ENCODE data around the gene PDIA2. TPM values are rescaled to one million over a fixed set of nuclear protein-coding genes. Genes with fewer than 3 reads are reported as not detected.

Gene PDIA2
- total and polyA plus RNA-seq, 10 of the 15 experiments (the other 5 are each of a cell fraction or from before 2014, with no cell fraction given) = 0.11 to 0.36 TPM; not detected in 8

GRCh38 chr16:234468-235305 is 48.3 kb upstream of the PDIA2 start, which contains the start of gene FAM234A (continued):
- TF ChIP-seq CHD2 (IDR thresholded peaks at IDR 0.05; ENCODE audit: borderline replicate concordance, low read depth, low read length) (no peak), RCOR1 (conservative IDR thresholded peaks at IDR 0.05; ENCODE audit: low read depth, low read length) (no peak), SMARCA5 (IDR thresholded peaks at IDR 0.05) (peak; percentile 80), ZBTB11 (CRISPR knock-in tag; IDR thresholded peaks at IDR 0.05) (no peak), HDGF (IDR thresholded peaks at IDR 0.05) (peak; percentile 97), TARDBP (IDR thresholded peaks at IDR 0.05; ENCODE audit: borderline replicate concordance) (no peak), STAT3 (IDR thresholded peaks at IDR 0.05; ENCODE audit: low read depth, low read length) (no peak), NRF1 (conservative IDR thresholded peaks at IDR 0.05; ENCODE audit: low read depth, low read length) (peak; percentile 25; the same call in 1 of the 2 replicates), BCL11A (IDR thresholded peaks at IDR 0.05; ENCODE audit: low read depth, low read length) (0 out of 2 replicates have a peak, but pooled peaks have one; percentile 31), SMAD1 (IDR thresholded peaks at IDR 0.05; ENCODE audit: low read depth, partially characterized antibody) (no peak), POLR2AphosphoS2 (IDR thresholded peaks at IDR 0.05; ENCODE audit: low read depth, low read length) (peak; percentile 84), FOXM1 (IDR thresholded peaks at IDR 0.05; ENCODE audit: low read depth, low read length) (no peak), MYB (IDR thresholded peaks at IDR 0.05; ENCODE audit: borderline replicate concordance, low read depth, low read length) (no peak), BACH1 (IDR thresholded peaks at IDR 0.05; ENCODE audit: borderline replicate concordance) (peak; percentile 91), SKIL (IDR thresholded peaks at IDR 0.05; ENCODE audit: low read depth, poor library complexity, severe bottlenecking) (peak; percentile 47), ESRRA (IDR thresholded peaks at IDR 0.05; ENCODE audit: low read length) (no peak), POLR2AphosphoS5 (IDR thresholded peaks at IDR 0.05; ENCODE audit: low read length) (peak; percentile 88)
- TF ChIP-seq, protein P1, sequence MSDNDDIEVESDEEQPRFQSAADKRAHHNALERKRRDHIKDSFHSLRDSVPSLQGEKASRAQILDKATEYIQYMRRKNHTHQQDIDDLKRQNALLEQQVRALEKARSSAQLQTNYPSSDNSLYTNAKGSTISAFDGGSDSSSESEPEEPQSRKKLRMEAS (IDR thresholded peaks at IDR 0.05; ENCODE audit: low read depth, low read length) = peak; percentile 10; the same call in 1 of the 2 replicates
- TF ChIP-seq, protein P2, sequence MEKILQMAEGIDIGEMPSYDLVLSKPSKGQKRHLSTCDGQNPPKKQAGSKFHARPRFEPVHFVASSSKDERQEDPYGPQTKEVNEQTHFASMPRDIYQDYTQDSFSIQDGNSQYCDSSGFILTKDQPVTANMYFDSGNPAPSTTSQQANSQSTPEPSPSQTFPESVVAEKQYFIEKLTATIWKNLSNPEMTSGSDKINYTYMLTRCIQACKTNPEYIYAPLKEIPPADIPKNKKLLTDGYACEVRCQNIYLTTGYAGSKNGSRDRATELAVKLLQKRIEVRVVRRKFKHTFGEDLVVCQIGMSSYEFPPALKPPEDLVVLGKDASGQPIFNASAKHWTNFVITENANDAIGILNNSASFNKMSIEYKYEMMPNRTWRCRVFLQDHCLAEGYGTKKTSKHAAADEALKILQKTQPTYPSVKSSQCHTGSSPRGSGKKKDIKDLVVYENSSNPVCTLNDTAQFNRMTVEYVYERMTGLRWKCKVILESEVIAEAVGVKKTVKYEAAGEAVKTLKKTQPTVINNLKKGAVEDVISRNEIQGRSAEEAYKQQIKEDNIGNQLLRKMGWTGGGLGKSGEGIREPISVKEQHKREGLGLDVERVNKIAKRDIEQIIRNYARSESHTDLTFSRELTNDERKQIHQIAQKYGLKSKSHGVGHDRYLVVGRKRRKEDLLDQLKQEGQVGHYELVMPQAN (conservative IDR thresholded peaks at IDR 0.05) = peak; percentile 77; the same call in 1 of the 2 replicates
